IPS-20b (cell line): Measurements from ENCODE around the gene ZDHHC14.

Experiments used
- H3K27ac ChIP-seq: one replicate; pipeline ENCODE4 v1.5.1; 2013; ENCODE audit warnings: low read length
- H3K27me3 ChIP-seq: 2 replicates; pipeline ENCODE4 v1.6.1; 2013; ENCODE audit warnings: mild to moderate bottlenecking, low read length, inconsistent platforms; ENCODE audit not compliant: insufficient read depth
- H3K36me3 ChIP-seq: 2 replicates; pipeline ENCODE4 v1.6.1; 2013; ENCODE audit warnings: low read depth, mild to moderate bottlenecking, inconsistent platforms, low read length, moderate library complexity; ENCODE audit not compliant: insufficient read depth
- H3K4me1 ChIP-seq: 2 replicates; pipeline ENCODE4 v1.6.1; 2013; ENCODE audit warnings: mild to moderate bottlenecking, control low read depth, inconsistent platforms, low read length, moderate library complexity; ENCODE audit not compliant: insufficient read depth
- H3K4me3 ChIP-seq: 2 replicates; pipeline ENCODE4 v1.5.1; 2013; ENCODE audit warnings: mild to moderate bottlenecking, low read length, inconsistent platforms
- H3K9ac ChIP-seq: 2 replicates; pipeline ENCODE4 v1.6.1; 2013; ENCODE audit warnings: low read depth, mild to moderate bottlenecking, inconsistent platforms, low read length, moderate library complexity
- H3K9me3 ChIP-seq: 2 replicates; pipeline ENCODE4 v1.6.1; 2013; ENCODE audit warnings: mild to moderate bottlenecking, low read depth, low read length, inconsistent platforms; ENCODE audit not compliant: insufficient read depth

The ZDHHC14 gene

DNA sequence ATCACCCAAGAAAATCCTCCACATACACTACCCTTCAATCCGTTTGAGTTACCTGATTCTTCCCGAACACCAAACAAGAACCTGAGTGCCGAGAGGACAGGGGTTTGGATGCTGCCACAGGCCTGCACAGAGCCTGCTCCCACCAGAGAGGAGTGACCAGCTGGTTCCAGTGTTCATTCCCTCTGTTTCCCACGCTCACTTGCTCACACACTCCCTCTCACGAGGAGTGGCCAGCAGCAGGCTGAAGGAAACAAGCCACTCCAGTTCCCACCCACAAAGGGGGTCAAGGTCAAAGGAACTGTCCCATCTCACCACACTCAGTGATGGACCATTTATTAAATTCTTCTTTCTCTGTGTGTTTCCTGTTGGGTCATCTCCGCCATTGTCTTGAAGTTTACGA, 344.8 kb downstream of the ZDHHC14 start:
- peaks cover 14% of the 10 kb centered on the region for H3K9me3 ChIP-seq
- H3K9ac ChIP-seq, result no peak overlapping the region
- no peaks in the 10 kb centered on the region for H3K4me1 ChIP-seq
- no peaks in the 10 kb centered on the region for H3K27me3 ChIP-seq
- H3K27ac ChIP-seq, result no peak overlapping the region
- no peaks in the 10 kb centered on the region for H3K36me3 ChIP-seq
- H3K4me3 ChIP-seq, result no peak overlapping the region

DNA sequence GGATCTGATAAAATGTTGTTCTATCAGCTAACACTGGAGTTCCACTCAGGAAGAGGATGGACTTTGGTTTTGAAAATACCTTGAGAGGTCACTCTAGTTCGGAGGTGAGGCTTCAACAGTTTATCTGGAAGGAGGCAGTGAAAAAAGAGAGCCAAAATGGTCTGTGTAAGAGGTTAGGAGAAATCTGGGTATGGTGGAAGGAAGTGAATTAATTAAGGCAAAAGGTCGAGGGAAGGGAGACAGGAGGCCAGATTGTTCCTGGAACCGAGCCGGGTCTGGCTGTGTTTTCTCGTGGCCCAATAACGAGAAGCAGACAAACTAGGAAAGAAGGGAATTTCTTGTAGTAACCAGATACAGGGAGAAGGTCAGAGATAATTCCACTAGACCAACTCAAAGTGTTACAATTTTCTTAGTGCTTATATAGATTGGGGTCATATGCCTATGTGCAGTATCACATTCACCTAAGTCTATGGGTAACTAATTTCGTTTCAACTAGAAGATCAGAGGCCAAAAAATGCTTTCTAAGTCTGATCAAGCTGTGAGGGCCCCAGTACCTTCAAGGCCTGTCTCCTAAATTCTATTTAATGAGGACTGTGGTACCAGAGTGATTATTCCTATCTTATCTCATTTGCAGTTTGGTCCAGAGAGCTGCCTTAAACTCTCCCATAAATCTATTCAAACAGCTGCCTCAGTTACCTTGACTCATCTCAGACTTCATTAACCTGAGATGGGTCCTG, 346.1 kb downstream of the ZDHHC14 start:
- H3K4me3 ChIP-seq, result no peak overlapping the region
- H3K4me1 ChIP-seq, result no peaks in the 10 kb centered on the region
- no peak overlapping the region for H3K9ac ChIP-seq
- H3K9me3 ChIP-seq, result peaks cover 14% of the 10 kb centered on the region
- no peak overlapping the region for H3K27ac ChIP-seq
- H3K36me3 ChIP-seq, result no peaks in the 10 kb centered on the region
- H3K27me3 ChIP-seq, result no peaks in the 10 kb centered on the region
